DND-41 (cell line): Measurements from ENCODE around the gene KRTAP10-8.

Experiments used
- ATAC-seq: fragments of 200-7000 bp; cut with Tn5 transposase; 3 replicates; pipeline ENCODE4 v1.9.1; 2021; ENCODE audit warnings: low read depth; ENCODE audit not compliant: insufficient read depth
- DNase-seq: peaks from one replicate; pipeline ENCODE4 v3.0.0-alpha.2; 2020
- H2AFZ ChIP-seq: 2 replicates; pipeline ENCODE4 v1.6.0; 2012; ENCODE audit warnings: low read depth, low read length
- H3K27ac ChIP-seq: 2 replicates; pipeline ENCODE4 v1.5.1; 2012; ENCODE audit warnings: low read length, inconsistent platforms
- H3K27me3 ChIP-seq: fragments of 200-600 bp; sonication (generic); 2 replicates; pipeline ENCODE4 v1.6.0; 2012; ENCODE audit warnings: low read length, mild to moderate bottlenecking, inconsistent platforms; ENCODE audit not compliant: insufficient read depth, poor library complexity
- H3K36me3 ChIP-seq: 2 replicates; pipeline ENCODE4 v1.5.1; 2012; ENCODE audit warnings: low read length, inconsistent platforms; ENCODE audit not compliant: insufficient read depth
- H3K4me1 ChIP-seq: 2 replicates; pipeline ENCODE4 v1.5.1; 2012; ENCODE audit warnings: mild to moderate bottlenecking, low read length; ENCODE audit not compliant: insufficient read depth
- H3K4me2 ChIP-seq: 2 replicates; pipeline ENCODE4 v1.6.0; 2012; ENCODE audit warnings: mild to moderate bottlenecking, moderate library complexity, low read length, inconsistent platforms; ENCODE audit not compliant: insufficient read depth
- H3K4me3 ChIP-seq, 2 experiments: fragments of 200-600 bp in 1 of 2; shearing (Covaris generic) in 1 of 2; 2 replicates each; pipeline ENCODE4 v1.5.1; 2012 to 2016; ENCODE audit warnings: inconsistent platforms in 2 of 2, low read length in 2 of 2, mild to moderate bottlenecking in 2 of 2, low read depth in 1 of 2, moderate library complexity in 1 of 2
- H3K79me2 ChIP-seq: 2 replicates; pipeline ENCODE4 v1.6.0; 2012; ENCODE audit warnings: low read length, inconsistent platforms; ENCODE audit not compliant: insufficient read depth
- H3K9ac ChIP-seq: 2 replicates; pipeline ENCODE4 v1.6.0; 2012; ENCODE audit warnings: low read depth, mild to moderate bottlenecking, inconsistent platforms, low read length, moderate library complexity
- H3K9me3 ChIP-seq: 2 replicates; pipeline ENCODE4 v1.5.1; 2012; ENCODE audit warnings: low read length, moderate library complexity, mild to moderate bottlenecking, inconsistent platforms; ENCODE audit not compliant: insufficient read depth, severe bottlenecking
- H4K20me1 ChIP-seq: 2 replicates; pipeline ENCODE4 v1.6.0; 2012; ENCODE audit warnings: low read length; ENCODE audit not compliant: insufficient read depth
- EZH2 ChIP-seq: IDR thresholded peaks from 3 replicates; pipeline ENCODE4 v1.6.1; 2012; ENCODE audit warnings: borderline replicate concordance, low read depth, mild to moderate bottlenecking, moderate library complexity, low read length, inconsistent platforms; ENCODE audit not compliant: severe bottlenecking
- TF ChIP-seq, protein P1 (sequence below): IDR thresholded peaks from 2 replicates; pipeline ENCODE4 v1.5.1; 2012; ENCODE audit warnings: borderline replicate concordance, low read length, moderate library complexity, mild to moderate bottlenecking; ENCODE audit not compliant: poor library complexity, severe bottlenecking; ENCODE audit errors: extremely low read depth

Gene KRTAP10-8

GRCh38 chr21:44648557-44649311 is 36.9 kb downstream of the KRTAP10-8 start:
- H3K36me3 ChIP-seq: no peaks in the 10 kb centered on the region
- no peak for ATAC-seq
- no peak overlapping the region for H3K9ac ChIP-seq
- no peaks in the 10 kb centered on the region for H3K4me1 ChIP-seq
- H4K20me1 ChIP-seq: no peaks in the 10 kb centered on the region
- no peaks in the 10 kb centered on the region for H3K27me3 ChIP-seq
- H3K4me3 ChIP-seq: no peak overlapping the region
- H3K9me3 ChIP-seq: peaks cover 14% of the 10 kb centered on the region
- H3K27ac ChIP-seq: no peak overlapping the region
- no peaks in the 10 kb centered on the region for H3K79me2 ChIP-seq
- no peak overlapping the region for H2AFZ ChIP-seq
- no peak for TF ChIP-seq EZH2
- TF ChIP-seq, protein P1, sequence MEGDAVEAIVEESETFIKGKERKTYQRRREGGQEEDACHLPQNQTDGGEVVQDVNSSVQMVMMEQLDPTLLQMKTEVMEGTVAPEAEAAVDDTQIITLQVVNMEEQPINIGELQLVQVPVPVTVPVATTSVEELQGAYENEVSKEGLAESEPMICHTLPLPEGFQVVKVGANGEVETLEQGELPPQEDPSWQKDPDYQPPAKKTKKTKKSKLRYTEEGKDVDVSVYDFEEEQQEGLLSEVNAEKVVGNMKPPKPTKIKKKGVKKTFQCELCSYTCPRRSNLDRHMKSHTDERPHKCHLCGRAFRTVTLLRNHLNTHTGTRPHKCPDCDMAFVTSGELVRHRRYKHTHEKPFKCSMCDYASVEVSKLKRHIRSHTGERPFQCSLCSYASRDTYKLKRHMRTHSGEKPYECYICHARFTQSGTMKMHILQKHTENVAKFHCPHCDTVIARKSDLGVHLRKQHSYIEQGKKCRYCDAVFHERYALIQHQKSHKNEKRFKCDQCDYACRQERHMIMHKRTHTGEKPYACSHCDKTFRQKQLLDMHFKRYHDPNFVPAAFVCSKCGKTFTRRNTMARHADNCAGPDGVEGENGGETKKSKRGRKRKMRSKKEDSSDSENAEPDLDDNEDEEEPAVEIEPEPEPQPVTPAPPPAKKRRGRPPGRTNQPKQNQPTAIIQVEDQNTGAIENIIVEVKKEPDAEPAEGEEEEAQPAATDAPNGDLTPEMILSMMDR: no peak
- no peak for DNase-seq
- no peak overlapping the region for H3K4me2 ChIP-seq

DNA sequence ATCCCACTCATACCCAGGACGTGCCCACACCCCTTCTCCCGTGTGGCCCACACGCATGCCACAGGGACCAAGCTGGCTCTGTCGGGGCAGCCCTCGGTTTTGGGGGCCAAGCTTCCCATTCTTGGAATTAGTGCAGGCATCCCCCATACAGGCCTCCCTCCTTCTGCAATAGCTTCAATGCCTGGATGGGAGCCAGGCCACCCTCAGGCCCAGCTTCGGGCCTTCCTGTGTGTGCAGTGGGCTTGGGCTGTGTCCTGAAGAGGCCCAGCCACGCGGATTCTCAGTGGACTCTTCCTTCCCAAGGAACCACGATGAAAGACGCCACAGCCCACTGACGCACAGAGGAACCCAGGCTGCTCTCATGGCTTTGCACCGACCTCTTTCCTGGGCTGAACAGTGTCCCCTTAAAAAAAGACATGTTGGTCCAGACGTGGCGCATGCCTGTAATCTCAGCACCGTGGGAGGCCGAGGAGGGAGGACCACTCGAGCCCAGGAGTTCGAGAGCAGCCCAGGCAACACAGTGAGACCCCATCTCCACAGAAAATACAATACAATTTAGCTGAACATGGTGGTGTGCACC is 37.7 kb downstream of the KRTAP10-8 start:
- Histone ChIP-seq H2AFZ (no peak overlapping the region), H3K36me3 (no peaks in the 10 kb centered on the region), H3K4me3 (no peak overlapping the region), H3K79me2 (no peaks in the 10 kb centered on the region), H3K4me1 (no peaks in the 10 kb centered on the region), H3K9me3 (peaks cover 6% of the 10 kb centered on the region), H3K27ac (no peak overlapping the region), H3K9ac (no peak overlapping the region), H3K4me2 (no peak overlapping the region), H3K27me3 (no peaks in the 10 kb centered on the region), H4K20me1 (no peaks in the 10 kb centered on the region)
- no peak for ATAC-seq
- TF ChIP-seq, protein P1: no peak
- no peak for TF ChIP-seq EZH2
- no peak for DNase-seq

DNA sequence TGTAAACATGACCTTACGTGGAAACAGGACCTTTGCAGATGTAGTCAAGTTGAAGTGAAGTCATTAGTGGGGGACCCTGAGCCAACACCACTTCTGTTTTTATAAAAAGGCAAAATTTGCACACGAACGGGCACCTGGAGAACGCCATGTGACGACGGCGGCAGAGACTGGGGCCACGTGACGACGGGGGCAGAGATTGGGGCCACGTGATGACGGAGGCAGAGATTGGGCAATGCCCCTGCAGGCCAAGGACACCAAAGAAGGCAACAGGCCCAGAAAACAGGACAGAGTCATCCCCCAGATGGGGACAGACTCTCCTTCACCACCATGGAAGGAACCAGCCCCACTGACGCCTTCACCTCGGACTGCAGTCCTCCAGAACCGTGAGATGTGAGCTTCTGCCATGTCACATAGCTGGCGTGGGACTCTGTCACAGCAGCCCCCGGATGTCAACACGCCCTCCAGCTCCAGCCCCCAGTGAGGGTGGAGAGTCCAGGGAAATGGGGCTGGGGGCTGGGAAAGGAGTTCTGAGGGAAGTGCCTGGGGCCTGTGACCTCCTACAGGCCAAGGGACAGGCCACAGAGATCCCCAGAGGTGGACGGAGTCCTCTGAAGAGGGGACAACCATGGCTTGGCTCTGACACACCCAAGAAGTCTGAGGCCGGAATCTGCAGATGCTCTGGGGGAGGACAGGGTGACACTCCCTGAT is 38.5 kb downstream of the KRTAP10-8 start:
- H2AFZ ChIP-seq: no peak overlapping the region
- H3K9me3 ChIP-seq: no peaks in the 10 kb centered on the region
- no peaks in the 10 kb centered on the region for H3K79me2 ChIP-seq
- H3K36me3 ChIP-seq: no peaks in the 10 kb centered on the region
- no peak for ATAC-seq
- no peaks in the 10 kb centered on the region for H3K4me1 ChIP-seq
- H3K9ac ChIP-seq: no peak overlapping the region
- no peak for DNase-seq
- no peak overlapping the region for H3K4me3 ChIP-seq
- no peak overlapping the region for H3K27ac ChIP-seq
- TF ChIP-seq, protein P1: no peak
- TF ChIP-seq EZH2: no peak
- no peaks in the 10 kb centered on the region for H4K20me1 ChIP-seq
- H3K4me2 ChIP-seq: no peak overlapping the region
- no peaks in the 10 kb centered on the region for H3K27me3 ChIP-seq
